IMR-90 (cell line): ENCODE results near the gene CLUH.

Experiments used
- BHLHE40 ChIP-seq: fragments of 150-350 bp; IDR thresholded peaks from 2 replicates; pipeline ENCODE4 v1.6.1; 2016; ENCODE audit warnings: mild to moderate bottlenecking, low read depth, low read length
- CHD1 ChIP-seq: IDR thresholded peaks from 2 replicates; pipeline ENCODE4 v1.6.1; 2012; ENCODE audit warnings: low read depth, low read length, improper control_type of control experiment
- CTCF ChIP-seq: conservative IDR thresholded peaks from 2 replicates; pipeline ENCODE4 v1.5.1; 2012; ENCODE audit warnings: mild to moderate bottlenecking, low read depth, low read length, improper control_type of control experiment
- ELK1 ChIP-seq: fragments of 150-350 bp; IDR thresholded peaks from 2 replicates; pipeline ENCODE4 v1.6.1; 2016; ENCODE audit warnings: low read depth, mild to moderate bottlenecking, low read length, moderate library complexity, borderline replicate concordance
- MAZ ChIP-seq: IDR thresholded peaks from 2 replicates; pipeline ENCODE4 v1.6.1; 2012; ENCODE audit warnings: low read depth, mild to moderate bottlenecking, low read length, improper control_type of control experiment, moderate library complexity, borderline replicate concordance
- MXI1 ChIP-seq: IDR thresholded peaks from 2 replicates; pipeline ENCODE4 v1.6.1; 2012; ENCODE audit warnings: low read depth, mild to moderate bottlenecking, low read length, moderate library complexity, borderline replicate concordance
- POLR2A ChIP-seq: IDR thresholded peaks from 2 replicates; pipeline ENCODE4 v1.6.1; 2012; ENCODE audit warnings: mild to moderate bottlenecking, low read depth, low read length
- RAD21 ChIP-seq: IDR thresholded peaks from 2 replicates; pipeline ENCODE4 v1.6.1; 2012; ENCODE audit warnings: low read length, improper control_type of control experiment
- RCOR1 ChIP-seq: IDR thresholded peaks from 2 replicates; pipeline ENCODE4 v1.6.1; 2012; ENCODE audit warnings: mild to moderate bottlenecking, low read length, improper control_type of control experiment; ENCODE audit not compliant: insufficient replicate concordance
- SMC3 ChIP-seq: fragments of 150-350 bp; IDR thresholded peaks from 2 replicates; pipeline ENCODE4 v1.6.1; 2016; ENCODE audit warnings: low read depth, mild to moderate bottlenecking, antibody characterized with exemption, low read length, moderate library complexity

- TF ChIP-seq CTCF, result no peak
- TF ChIP-seq MAZ, result no peak
- no peak for TF ChIP-seq RCOR1
- no peak for TF ChIP-seq RAD21
- no peak for TF ChIP-seq POLR2A
- no peak for TF ChIP-seq SMC3
- TF ChIP-seq MXI1, result no peak
- TF ChIP-seq CHD1, result no peak
- TF ChIP-seq BHLHE40, result no peak
- no peak for TF ChIP-seq ELK1
These were observed 16.2 kb downstream of the CLUH start for GRCh38 chr17:2695243-2695960.
